Measurements from ENCODE around the gene CHRM5. TPM values are rescaled to one million over a fixed set of nuclear protein-coding genes. Genes with fewer than 3 reads are reported as not detected.
"Not testable (repeated sequence)": the region's sequence is repeated elsewhere in the genome, so short reads cannot be mapped to it uniquely, and the experiment has no call there.

Gene CHRM5
- total RNA-seq, 1 donor from 2014 or later, result not detected

GRCh38 chr15:33987444-33987843 lies 19.1 kb downstream of the CHRM5 start:
- intact Hi-C loops (cut with DNase I), result no loop called here
- Histone ChIP-seq H3K4me1 (no peaks in the 10 kb centered on the region), H3K27ac (no peak overlapping the region), H3K36me3 (no peaks in the 10 kb centered on the region), H3K9me3 (no peaks in the 10 kb centered on the region), H3K27me3 (ENCODE audit: low read depth) (no peaks in the 10 kb centered on the region), H3K4me3 (no peak overlapping the region)
- ATAC-seq (no peak), DNase-seq (no peak)
- TF ChIP-seq CTCF (IDR thresholded peaks at IDR 0.05), result no peak

- intact Hi-C loops (cut with DNase I), result no loop called here
- Histone ChIP-seq H3K27me3 (ENCODE audit: low read depth) (no peaks in the 10 kb centered on the region), H3K9me3 (no peaks in the 10 kb centered on the region), H3K36me3 (no peaks in the 10 kb centered on the region), H3K27ac (no peak overlapping the region), H3K4me3 (no peak overlapping the region), H3K4me1 (no peaks in the 10 kb centered on the region)
- no peak for ATAC-seq
- no peak for DNase-seq
- no peak for TF ChIP-seq CTCF (IDR thresholded peaks at IDR 0.05)
These were observed 20.1 kb downstream of the CHRM5 start for GRCh38 chr15:33988384-33988783.

- ATAC-seq (no peak), DNase-seq (no peak)
- H3K27ac ChIP-seq, result no peak overlapping the region
- H3K4me3 ChIP-seq, result no peak overlapping the region
- no peaks in the 10 kb centered on the region for H3K9me3 ChIP-seq
- H3K36me3 ChIP-seq, result no peaks in the 10 kb centered on the region
- peak; percentile 15 for TF ChIP-seq CTCF (IDR thresholded peaks at IDR 0.05)
- no peaks in the 10 kb centered on the region for H3K27me3 ChIP-seq (ENCODE audit: low read depth)
- intact Hi-C loops (cut with DNase I), result no loop called here
- no peaks in the 10 kb centered on the region for H3K4me1 ChIP-seq
These were observed 25.8 kb downstream of the CHRM5 start for GRCh38 chr15:33994005-33994615.

- intact Hi-C loops (cut with DNase I); H3K27ac ChIP-seq; H3K27me3 ChIP-seq (ENCODE audit: low read depth); DNase-seq; H3K4me3 ChIP-seq; ATAC-seq; H3K9me3 ChIP-seq; H3K4me1 ChIP-seq; H3K36me3 ChIP-seq: not testable (repeated sequence)
These were observed 27.4 kb downstream of the CHRM5 start for GRCh38 chr15:33995666-33996065.

- intact Hi-C loops (cut with DNase I), result no loop called here
- no peak for ATAC-seq
These were observed 33.2 kb downstream of the CHRM5 start for GRCh38 chr15:34001536-34001935.

More at GRCh38 chr15:34001536-34001935, 33.2 kb downstream of the CHRM5 start:
- no peak for TF ChIP-seq CTCF (IDR thresholded peaks at IDR 0.05)
- no peaks in the 10 kb centered on the region for H3K36me3 ChIP-seq
- H3K4me1 ChIP-seq, result no peaks in the 10 kb centered on the region
- no peak overlapping the region for H3K27ac ChIP-seq
- H3K4me3 ChIP-seq, result no peak overlapping the region
- DNase-seq, result no peak
- no peaks in the 10 kb centered on the region for H3K9me3 ChIP-seq
- H3K27me3 ChIP-seq (ENCODE audit: low read depth), result no peaks in the 10 kb centered on the region
